HL-60 (cell line): Measurements from ENCODE around the gene PALM.

Experiments used
- CTCF ChIP-seq: IDR thresholded peaks from one replicate; pipeline ENCODE4 v1.5.1; 2011; ENCODE audit warnings: low read length, control low read depth, inconsistent platforms; ENCODE audit not compliant: insufficient read depth
- GABPA ChIP-seq: IDR thresholded peaks from 2 replicates; pipeline ENCODE4 v1.6.1; 2012; ENCODE audit warnings: low read depth
- POLR2AphosphoS5 ChIP-seq: IDR thresholded peaks from 2 replicates; pipeline ENCODE4 v1.6.1; 2012; ENCODE audit warnings: low read depth

GRCh38 chr19:778910-779653, 70.3 kb downstream of the PALM start:
- TF ChIP-seq CTCF (no peak), GABPA (no peak), POLR2AphosphoS5 (no peak)
